OCI-LY3 (cell line): Measurements from ENCODE around the gene ZC3H12C.

Experiments used
- H2AFZ ChIP-seq: fragments of 200-600, 300-600 bp; shearing (Covaris generic); 2 replicates; pipeline ENCODE4 v1.6.0; 2014; ENCODE audit warnings: antibody characterized with exemption, low read depth, low read length
- H3K27ac ChIP-seq: fragments of 200-600, 300-600 bp; sonication (generic); 2 replicates; pipeline ENCODE4 v1.5.1; 2014; ENCODE audit warnings: mild to moderate bottlenecking, low read length, moderate library complexity, mixed read lengths
- H3K27me3 ChIP-seq: fragments of 200-600, 300-600 bp; sonication (generic); 2 replicates; pipeline ENCODE4 v1.6.1; 2014; ENCODE audit warnings: low read depth, low read length, mixed read lengths
- H3K36me3 ChIP-seq: fragments of 200-600, 300-600 bp; sonication (generic); replicated peaks from 2 replicates; pipeline ENCODE3; 2014; ENCODE audit warnings: low read depth, low read length, mixed read lengths
- H3K4me1 ChIP-seq: fragments of 300-600, 200-600 bp; sonication (generic); 2 replicates; pipeline ENCODE4 v1.6.1; 2014; ENCODE audit warnings: low read length, mixed read lengths
- H3K4me2 ChIP-seq: fragments of 200-600, 300-600 bp; sonication (generic); 2 replicates; pipeline ENCODE4 v1.6.1; 2014; ENCODE audit warnings: low read length, mixed read lengths
- H3K4me3 ChIP-seq: fragments of 300-600, 200-600 bp; sonication (generic); 2 replicates; pipeline ENCODE4 v1.5.1; 2014; ENCODE audit warnings: antibody characterized with exemption, mild to moderate bottlenecking, low read length, moderate library complexity
- H3K79me2 ChIP-seq: fragments of 300-600, 200-600 bp; shearing (Covaris generic); 2 replicates; pipeline ENCODE4 v1.6.1; 2014; ENCODE audit warnings: mild to moderate bottlenecking, low read length, mixed read lengths
- H3K9ac ChIP-seq: fragments of 300-600, 200-600 bp; shearing (Covaris generic); 2 replicates; pipeline ENCODE4 v1.6.0; 2014; ENCODE audit warnings: mild to moderate bottlenecking, low read length, moderate library complexity
- H3K9me3 ChIP-seq: fragments of 200-600, 300-600 bp; shearing (Covaris generic); 2 replicates; pipeline ENCODE4 v1.6.1; 2014; ENCODE audit warnings: low read length, mixed read lengths; ENCODE audit not compliant: insufficient read depth
- H4K20me1 ChIP-seq: fragments of 200-600, 300-600 bp; sonication (generic); 2 replicates; pipeline ENCODE4 v1.6.1; 2016; ENCODE audit warnings: low read length, mixed read lengths; ENCODE audit not compliant: insufficient read depth
- EZH2phosphoT487 ChIP-seq: fragments of 200-600 bp; shearing (Covaris generic); IDR thresholded peaks from 2 replicates; pipeline ENCODE4 v1.6.1; 2018; ENCODE audit warnings: antibody characterized with exemption, mixed run types, low read depth
- TF ChIP-seq, protein P1 (sequence below): fragments of 200-600, 300-600 bp; sonication (generic); IDR thresholded peaks from 2 replicates; pipeline ENCODE4 v1.5.1; 2014; ENCODE audit warnings: antibody characterized with exemption, low read length, low read depth

Gene ZC3H12C

DNA sequence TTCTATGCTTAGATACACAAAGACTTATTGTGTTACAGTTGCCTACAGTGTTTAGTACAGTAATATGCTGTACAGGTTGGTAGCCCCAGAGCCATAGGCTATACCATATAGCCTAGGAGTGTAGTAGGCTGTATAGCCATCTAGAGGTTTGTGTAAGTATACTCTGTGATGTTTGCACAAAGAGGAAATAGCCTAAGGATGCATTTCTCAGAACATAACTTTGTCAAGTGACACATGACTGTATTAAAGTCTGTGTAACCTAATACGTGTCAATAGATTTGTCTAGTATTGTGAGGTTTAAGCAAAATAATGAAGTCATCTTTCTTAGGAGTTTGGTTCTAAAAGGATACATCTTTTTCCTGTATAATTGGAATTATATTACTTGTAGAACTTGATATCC, 5.5 kb downstream of the ZC3H12C start:
- Histone ChIP-seq H3K4me2 (peak overlapping the region; percentile 23), H3K4me1 (peaks cover 33% of the 10 kb centered on the region)

DNA sequence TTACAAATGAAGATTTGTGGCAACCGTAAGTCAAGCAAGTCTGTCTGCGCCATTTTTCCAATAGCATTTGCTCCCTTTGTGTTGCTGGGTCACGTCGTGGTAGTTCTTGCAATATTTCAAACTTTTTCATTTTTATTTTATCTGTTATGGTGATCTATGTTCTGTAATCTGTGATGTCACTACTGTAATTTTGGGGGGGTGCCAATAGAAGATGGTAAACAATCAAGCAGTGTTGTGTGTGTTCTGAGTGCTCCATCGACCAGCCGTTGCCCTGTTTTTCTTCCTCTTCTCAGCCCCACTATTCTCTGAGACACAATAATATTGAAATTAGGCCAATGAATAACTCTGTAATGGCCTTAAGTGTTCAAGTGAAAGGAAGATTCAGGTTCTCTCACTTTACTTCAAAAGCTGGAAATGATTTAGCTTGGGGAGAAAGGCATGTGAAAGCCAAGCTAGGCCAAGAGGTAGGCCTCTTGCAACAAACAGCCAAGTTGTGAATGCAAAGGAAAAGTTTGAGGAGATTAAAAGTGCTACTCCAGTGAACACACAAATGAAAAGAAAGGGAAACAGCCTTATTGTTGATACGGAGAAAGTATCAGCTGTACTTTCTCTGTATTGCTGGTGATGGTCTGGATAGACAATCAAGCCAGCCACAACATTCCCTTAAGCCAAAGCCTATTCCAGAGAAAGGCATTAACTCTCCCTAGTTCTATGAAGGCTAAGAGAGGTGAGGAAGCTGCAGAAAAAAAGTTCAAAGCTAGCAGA, 7.5 kb downstream of the ZC3H12C start:
- H3K36me3 ChIP-seq = peaks cover 9% of the 10 kb centered on the region
- no peak overlapping the region for H2AFZ ChIP-seq
- TF ChIP-seq, protein P1, sequence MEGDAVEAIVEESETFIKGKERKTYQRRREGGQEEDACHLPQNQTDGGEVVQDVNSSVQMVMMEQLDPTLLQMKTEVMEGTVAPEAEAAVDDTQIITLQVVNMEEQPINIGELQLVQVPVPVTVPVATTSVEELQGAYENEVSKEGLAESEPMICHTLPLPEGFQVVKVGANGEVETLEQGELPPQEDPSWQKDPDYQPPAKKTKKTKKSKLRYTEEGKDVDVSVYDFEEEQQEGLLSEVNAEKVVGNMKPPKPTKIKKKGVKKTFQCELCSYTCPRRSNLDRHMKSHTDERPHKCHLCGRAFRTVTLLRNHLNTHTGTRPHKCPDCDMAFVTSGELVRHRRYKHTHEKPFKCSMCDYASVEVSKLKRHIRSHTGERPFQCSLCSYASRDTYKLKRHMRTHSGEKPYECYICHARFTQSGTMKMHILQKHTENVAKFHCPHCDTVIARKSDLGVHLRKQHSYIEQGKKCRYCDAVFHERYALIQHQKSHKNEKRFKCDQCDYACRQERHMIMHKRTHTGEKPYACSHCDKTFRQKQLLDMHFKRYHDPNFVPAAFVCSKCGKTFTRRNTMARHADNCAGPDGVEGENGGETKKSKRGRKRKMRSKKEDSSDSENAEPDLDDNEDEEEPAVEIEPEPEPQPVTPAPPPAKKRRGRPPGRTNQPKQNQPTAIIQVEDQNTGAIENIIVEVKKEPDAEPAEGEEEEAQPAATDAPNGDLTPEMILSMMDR = no peak
- no peak for TF ChIP-seq EZH2phosphoT487
- H4K20me1 ChIP-seq = peaks cover 22% of the 10 kb centered on the region
- no peak overlapping the region for H3K4me3 ChIP-seq
- no peaks in the 10 kb centered on the region for H3K27me3 ChIP-seq
- H3K9ac ChIP-seq = no peak overlapping the region
- peaks cover 17% of the 10 kb centered on the region for H3K4me1 ChIP-seq
- no peaks in the 10 kb centered on the region for H3K9me3 ChIP-seq
- no peak overlapping the region for H3K4me2 ChIP-seq
- H3K27ac ChIP-seq = no peak overlapping the region
- H3K79me2 ChIP-seq = peaks cover 50% of the 10 kb centered on the region

More for the DNA sequence above, 5.5 kb downstream of the ZC3H12C start:
- Histone ChIP-seq H4K20me1 (peaks cover 36% of the 10 kb centered on the region), H3K79me2 (peaks cover 61% of the 10 kb centered on the region), H3K9ac (no peak overlapping the region), H3K4me3 (no peak overlapping the region), H3K9me3 (no peaks in the 10 kb centered on the region), H2AFZ (no peak overlapping the region), H3K27me3 (peaks cover 11% of the 10 kb centered on the region), H3K27ac (0 out of 2 replicates have a peak overlapping the region, but pooled peaks have one; percentile 1), H3K36me3 (peaks cover 9% of the 10 kb centered on the region)
- TF ChIP-seq EZH2phosphoT487 = no peak
- TF ChIP-seq, protein P1 = peak; percentile 61

- Histone ChIP-seq H2AFZ (no peak overlapping the region), H4K20me1 (0 out of 2 replicates have a peak, but pooled peaks cover 4% of the 10 kb centered on the region), H3K4me2 (no peak overlapping the region), H3K9me3 (no peaks in the 10 kb centered on the region), H3K79me2 (peaks cover 27% of the 10 kb centered on the region), H3K27me3 (no peaks in the 10 kb centered on the region), H3K36me3 (peaks cover 12% of the 10 kb centered on the region), H3K9ac (no peak overlapping the region), H3K4me1 (no peaks in the 10 kb centered on the region), H3K4me3 (no peak overlapping the region), H3K27ac (no peak overlapping the region)
- TF ChIP-seq, protein P1 = no peak
- TF ChIP-seq EZH2phosphoT487 = no peak
Observed at GRCh38 chr11:110106713-110107274, 13.6 kb downstream of the ZC3H12C start.

DNA sequence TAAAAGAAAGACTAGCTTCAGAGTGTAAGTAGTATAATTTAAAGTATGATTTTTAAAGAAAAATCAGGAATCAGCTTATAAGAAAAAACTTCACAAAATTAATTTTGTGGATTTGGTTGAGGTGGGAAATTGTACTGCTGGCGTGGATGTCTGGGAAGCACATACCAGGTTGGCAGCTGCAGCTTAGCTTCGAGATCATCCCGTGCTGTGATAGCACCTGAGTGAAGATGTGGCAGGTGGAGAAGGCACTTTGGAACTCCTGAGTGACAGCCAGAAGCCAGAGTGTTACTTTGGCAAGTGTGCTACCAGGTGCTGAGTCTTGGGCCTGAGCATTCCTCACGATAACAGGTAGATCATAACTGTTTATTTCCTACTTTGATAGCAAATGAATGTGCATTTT, 17.7 kb downstream of the ZC3H12C start:
- Histone ChIP-seq H3K4me2 (no peak overlapping the region), H3K36me3 (peaks cover 11% of the 10 kb centered on the region), H4K20me1 (peaks cover 20% of the 10 kb centered on the region; the same call in 1 of the 2 replicates), H3K9ac (no peak overlapping the region), H3K9me3 (no peaks in the 10 kb centered on the region), H3K27ac (no peak overlapping the region), H3K4me1 (peaks cover 12% of the 10 kb centered on the region), H3K4me3 (no peak overlapping the region), H3K79me2 (peaks cover 22% of the 10 kb centered on the region), H2AFZ (no peak overlapping the region), H3K27me3 (no peaks in the 10 kb centered on the region)
- TF ChIP-seq EZH2phosphoT487 = no peak
- TF ChIP-seq, protein P1 = no peak
